BE2C (cell line): ENCODE data around the gene GANAB.

Source experiments
- DNase-seq: peaks from one replicate; pipeline ENCODE4 v3.0.0-alpha.2; 2020
- H3K27me3 ChIP-seq: fragments of 250-450 bp; sonication (Bioruptor Pico); 2 replicates; pipeline ENCODE4 v1.5.1; 2020; ENCODE audit warnings: mild to moderate bottlenecking
- H3K36me3 ChIP-seq: fragments of 250-450 bp; sonication (Bioruptor Pico); 2 replicates; pipeline ENCODE4 v1.5.1; 2020; ENCODE audit warnings: mild to moderate bottlenecking
- H3K4me1 ChIP-seq: fragments of 250-450 bp; sonication (Bioruptor Pico); 2 replicates; pipeline ENCODE4 v1.5.1; 2020
- H3K4me3 ChIP-seq: 2 replicates; pipeline ENCODE4 v1.5.1; 2011; ENCODE audit warnings: low read depth, low read length
- H3K9me3 ChIP-seq: fragments of 250-450 bp; sonication (Bioruptor Pico); 2 replicates; pipeline ENCODE4 v1.5.1; 2020
- CTCF ChIP-seq: IDR thresholded peaks from 2 replicates; pipeline ENCODE4 v1.5.1; 2012; ENCODE audit warnings: mild to moderate bottlenecking, low read depth, low read length

The GANAB gene

GRCh38 chr11:62671236-62671607, 24.8 kb upstream of the GANAB start:
- Histone ChIP-seq H3K4me3 (peak overlapping the region; percentile 77), H3K4me1 (no peaks in the 10 kb centered on the region), H3K27me3 (no peaks in the 10 kb centered on the region), H3K9me3 (no peaks in the 10 kb centered on the region), H3K36me3 (peaks cover 18% of the 10 kb centered on the region)
- TF ChIP-seq CTCF, result no peak
- no peak for DNase-seq

GRCh38 chr11:62669420-62670161, 23.2 kb upstream of the GANAB start:
- Histone ChIP-seq H3K27me3 (no peaks in the 10 kb centered on the region), H3K4me3 (no peak overlapping the region), H3K9me3 (no peaks in the 10 kb centered on the region), H3K36me3 (peaks cover 23% of the 10 kb centered on the region), H3K4me1 (no peaks in the 10 kb centered on the region)
- TF ChIP-seq CTCF, result no peak
- no peak for DNase-seq

- H3K4me3 ChIP-seq, result peak overlapping the region; percentile 93
- no peak for DNase-seq
- peaks cover 24% of the 10 kb centered on the region for H3K36me3 ChIP-seq
- no peak for TF ChIP-seq CTCF
- H3K4me1 ChIP-seq, result no peaks in the 10 kb centered on the region
- H3K27me3 ChIP-seq, result no peaks in the 10 kb centered on the region
- no peaks in the 10 kb centered on the region for H3K9me3 ChIP-seq
Measured at GRCh38 chr11:62667460-62667859, 21.0 kb upstream of the GANAB start.

- Histone ChIP-seq H3K9me3 (no peaks in the 10 kb centered on the region), H3K4me1 (no peaks in the 10 kb centered on the region), H3K4me3 (peak overlapping the region; percentile 93), H3K27me3 (no peaks in the 10 kb centered on the region), H3K36me3 (peaks cover 27% of the 10 kb centered on the region)
- TF ChIP-seq CTCF, result no peak
- no peak for DNase-seq
Measured at GRCh38 chr11:62666259-62666926, 20.0 kb upstream of the GANAB start.

- Histone ChIP-seq H3K9me3 (no peaks in the 10 kb centered on the region), H3K4me3 (peak overlapping the region; percentile 93), H3K4me1 (no peaks in the 10 kb centered on the region), H3K27me3 (no peaks in the 10 kb centered on the region), H3K36me3 (peaks cover 27% of the 10 kb centered on the region)
- DNase-seq, result peak; percentile 24
- TF ChIP-seq CTCF, result no peak
Measured at GRCh38 chr11:62665599-62666258, 19.3 kb upstream of the GANAB start.
